Muscle of back (tissue), 13 donors: Measurements from ENCODE around the gene IDI1. TPM values are rescaled to one million over a fixed set of nuclear protein-coding genes. Genes with fewer than 3 reads are reported as not detected.

ENCODE experiments used
- DNase-seq, 3 donors: peaks; one replicate each; pipeline versions ENCODE4 v3.0.0 to v3.0.0-alpha.2; 2013
- long read RNA-seq, 9 donors: transcript quantifications; one replicate each; lab custom pipeline, GENCODE V29; 2026
- polyA plus RNA-seq, 10 donors: library from polyadenylated mRNA; unstranded; fragments of 120-200 nt; gene quantifications; one replicate each; pipeline ENCODE4 v1.2.1, GENCODE V29; 2013; ENCODE audit not compliant: insufficient read length in 10 of 10

The IDI1 gene
- polyA plus RNA-seq: 10 to 100 TPM; 30.7 to 58.0 (median 46.6) TPM
- long read RNA-seq, donor 1, transcript IDI1-201 (5 exons, 2,301 nt): major isoform, 9 of 15 reads
- long read RNA-seq, donor 1, transcript IDI1-205 (4 exons, 1,066 nt): minor isoform, 6 of 15 reads
- long read RNA-seq, donor 1, partial matches to known transcripts: 0 of 15 reads
- long read RNA-seq, donor 1, other reads (novel, unspliced or antisense): 0 of 15 reads
- long read RNA-seq, donor 2, transcript IDI1-205 (4 exons, 1,066 nt): minor isoform, 7 of 16 reads
- long read RNA-seq, donor 2, transcript IDI1-201 (5 exons, 2,301 nt): major isoform, 9 of 16 reads
- long read RNA-seq, donor 2, partial matches to known transcripts: 0 of 16 reads
- long read RNA-seq, donor 2, other reads (novel, unspliced or antisense): 0 of 16 reads
- long read RNA-seq, donor 3: 0 reads
- long read RNA-seq, donor 4, transcript IDI1-201 (5 exons, 2,301 nt): major isoform, 7 of 30 reads
- long read RNA-seq, donor 4, partial matches to known transcripts: 21 of 30 reads
- long read RNA-seq, donor 4, other reads (novel, unspliced or antisense): 0 of 30 reads
- long read RNA-seq, donor 5, transcript IDI1-205 (4 exons, 1,066 nt): minor isoform, 6 of 20 reads
- long read RNA-seq, donor 5, transcript IDI1-201 (5 exons, 2,301 nt): major isoform, 14 of 20 reads
- long read RNA-seq, donor 5, partial matches to known transcripts: 0 of 20 reads
- long read RNA-seq, donor 5, other reads (novel, unspliced or antisense): 0 of 20 reads
- long read RNA-seq, donor 6, transcript IDI1-205 (4 exons, 1,066 nt): major isoform, 13 of 17 reads
- long read RNA-seq, donor 6, partial matches to known transcripts: 0 of 17 reads
- long read RNA-seq, donor 6, other reads (novel, unspliced or antisense): 0 of 17 reads
- long read RNA-seq, donor 7, transcript IDI1-201 (5 exons, 2,301 nt): major isoform, 13 of 16 reads
- long read RNA-seq, donor 7, partial matches to known transcripts: 0 of 16 reads
- long read RNA-seq, donor 7, other reads (novel, unspliced or antisense): 0 of 16 reads
- long read RNA-seq, donor 8, transcript IDI1-205 (4 exons, 1,066 nt): minor isoform, 6 of 18 reads
- long read RNA-seq, donor 8, transcript IDI1-201 (5 exons, 2,301 nt): major isoform, 12 of 18 reads
- long read RNA-seq, donor 8, partial matches to known transcripts: 0 of 18 reads
- long read RNA-seq, donor 8, other reads (novel, unspliced or antisense): 0 of 18 reads
- long read RNA-seq, donor 9, partial matches to known transcripts: 0 of 2 reads
- long read RNA-seq, donor 9, other reads (novel, unspliced or antisense): 0 of 2 reads

GRCh38 chr10:1048732-1049424 lies at the start of gene IDI1:
IDI1 (minus strand) TSS chr10:1049119; CDS start chr10:1049003, 116 bp downstream.
- DNase-seq: peak; percentile 99

- DNase-seq: no peak
These were observed 48.5 kb upstream of the IDI1 start for GRCh38 chr10:1097436-1097835.

GRCh38 chr10:1096287-1096889 lies 47.5 kb upstream of the IDI1 start:
- no peak for DNase-seq

DNA sequence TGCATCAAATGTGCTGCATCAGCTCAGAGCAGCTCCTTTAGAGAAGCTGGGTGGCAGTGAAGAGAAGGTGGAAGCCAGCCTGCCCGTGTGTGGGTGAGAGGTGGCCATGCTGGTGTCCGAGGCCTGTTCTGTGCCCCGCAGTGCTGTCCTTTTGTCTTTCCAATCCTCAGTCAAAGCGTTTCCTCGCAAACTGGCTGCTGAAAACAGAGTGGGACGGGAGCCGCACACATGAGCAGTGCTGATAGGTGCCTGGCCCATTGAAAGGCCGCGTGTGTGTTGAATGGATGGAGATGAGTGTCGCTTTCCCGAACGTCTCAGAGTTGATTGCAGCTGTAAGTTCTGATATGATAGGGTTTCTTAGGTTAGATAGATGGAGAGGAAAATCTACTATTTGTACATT lies 46.6 kb upstream of the IDI1 start:
- DNase-seq: no peak

GRCh38 chr10:1094112-1095057 lies 45.5 kb upstream of the IDI1 start:
- no peak for DNase-seq

- DNase-seq: no peak
These were observed 44.8 kb upstream of the IDI1 start for GRCh38 chr10:1093696-1094095.

GRCh38 chr10:1090696-1091095 lies 41.8 kb upstream of the IDI1 start:
- no peak for DNase-seq

- DNase-seq: no peak
These were observed 40.2 kb upstream of the IDI1 start for GRCh38 chr10:1089017-1089689.

DNA sequence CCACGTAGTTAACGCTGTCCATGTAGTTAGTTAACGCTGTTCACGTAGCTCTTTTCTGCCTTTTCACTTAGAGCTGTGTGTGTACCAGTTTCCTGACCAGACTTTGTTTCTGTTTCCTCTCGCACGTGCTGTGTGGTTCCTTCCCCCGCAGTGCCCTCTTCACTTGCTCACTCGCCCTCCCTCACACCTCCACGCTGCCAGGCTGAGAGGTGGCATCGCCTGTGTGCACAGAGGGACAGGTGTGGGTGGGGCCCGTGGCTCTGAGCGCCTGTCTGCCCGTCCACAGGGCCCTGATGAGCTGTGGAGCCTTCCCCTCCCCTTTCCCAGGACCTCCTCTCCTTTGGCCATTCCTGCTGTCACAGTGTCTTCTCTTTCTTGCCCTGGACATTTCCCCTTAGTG lies 37.9 kb upstream of the IDI1 start:
- no peak for DNase-seq

DNA sequence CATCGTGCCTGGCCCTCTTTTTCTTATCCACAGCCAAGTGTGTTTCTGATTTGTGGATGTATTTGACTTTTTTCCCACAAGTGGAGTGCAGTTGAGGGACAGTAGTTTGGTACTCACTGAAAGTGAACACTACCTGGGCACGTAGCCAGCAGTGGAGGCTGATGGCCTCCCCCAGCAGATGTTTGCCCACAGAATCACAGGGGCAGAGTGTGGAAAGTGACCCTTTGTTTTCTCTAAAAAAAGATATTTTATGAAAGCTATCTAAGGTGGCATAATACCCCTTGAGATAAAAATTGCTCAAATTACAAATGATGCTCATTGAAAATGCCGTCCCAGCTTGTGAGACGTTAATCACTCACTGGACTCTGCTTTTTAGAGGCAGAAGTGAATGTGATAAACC lies 36.3 kb upstream of the IDI1 start:
- DNase-seq: no peak

DNA sequence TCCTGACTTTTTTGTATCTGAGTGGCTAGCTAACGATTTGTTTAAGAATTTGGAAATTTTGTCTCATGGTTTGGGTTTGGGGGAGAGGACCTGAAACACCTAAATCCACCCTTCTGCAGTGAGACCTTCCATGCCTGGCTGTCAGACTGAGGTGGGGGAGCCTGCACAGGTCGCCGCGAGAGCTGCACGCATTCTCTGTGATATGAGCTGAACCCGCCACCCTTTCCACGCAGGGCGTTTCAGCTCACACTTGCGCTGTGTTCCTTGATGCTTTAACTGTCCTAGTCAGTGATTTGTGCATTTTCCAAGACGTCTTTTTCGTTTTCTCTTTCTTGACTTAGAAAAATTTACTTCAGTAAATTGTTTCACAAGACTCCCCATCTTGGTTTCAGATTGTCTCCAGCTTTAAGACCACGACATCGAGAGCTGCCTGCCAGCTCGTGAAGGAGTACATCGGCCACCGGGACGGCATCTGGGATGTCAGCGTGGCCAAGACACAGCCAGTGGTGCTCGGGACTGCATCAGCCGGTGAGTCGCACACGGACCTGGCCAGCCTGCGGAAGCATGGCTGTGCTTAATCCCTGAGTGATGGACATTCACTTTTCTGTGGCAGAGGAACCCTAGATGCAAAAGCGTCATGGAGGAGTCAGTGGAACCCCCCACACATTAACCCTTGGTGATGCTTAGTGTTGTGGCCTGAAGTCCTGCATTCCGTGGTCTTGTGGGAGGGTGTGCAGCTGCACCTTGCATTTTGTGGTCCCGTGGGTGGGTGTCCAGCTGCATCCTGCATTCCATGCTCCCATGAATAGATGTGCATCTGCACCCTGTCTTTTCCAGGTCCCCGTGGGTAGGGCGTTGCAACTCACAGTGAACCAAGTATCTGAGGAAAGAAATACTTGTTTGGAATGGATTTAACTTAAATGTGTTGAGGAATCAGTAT lies 35.4 kb upstream of the IDI1 start:
- no peak for DNase-seq

- DNase-seq: no peak
These were observed 34.7 kb upstream of the IDI1 start for GRCh38 chr10:1083581-1083980.

GRCh38 chr10:1078668-1079067 lies 29.7 kb upstream of the IDI1 start:
- no peak for DNase-seq

GRCh38 chr10:1074748-1075308 lies 25.9 kb upstream of the IDI1 start:
- DNase-seq: no peak

GRCh38 chr10:1074052-1074747 lies 25.3 kb upstream of the IDI1 start:
- no peak for DNase-seq

- no peak for DNase-seq
These were observed 22.0 kb upstream of the IDI1 start for GRCh38 chr10:1070919-1071318.
